Muscle layer of colon (tissue), 2 donors: Measurements from ENCODE around the gene RASA2.
"Not testable (repeated sequence)": the region's sequence is repeated elsewhere in the genome, so short reads cannot be mapped to it uniquely, and the experiment has no call there.

Experiments used
- H3K27ac ChIP-seq: one replicate; pipeline ENCODE4 v1.7.0; 2013; ENCODE audit warnings: low read depth, mild to moderate bottlenecking, low read length, moderate library complexity
- H3K27me3 ChIP-seq, 2 donors: one replicate each; pipeline ENCODE4 v1.7.0; 2013; ENCODE audit warnings: low read length in 2 of 2, mild to moderate bottlenecking in 2 of 2; ENCODE audit not compliant: insufficient read depth in 2 of 2, control insufficient read depth in 1 of 2
- H3K36me3 ChIP-seq: one replicate; pipeline ENCODE4 v1.7.0; 2013; ENCODE audit warnings: mild to moderate bottlenecking, low read length; ENCODE audit not compliant: insufficient read depth
- H3K4me1 ChIP-seq: one replicate; pipeline ENCODE4 v1.7.0; 2013; ENCODE audit warnings: mild to moderate bottlenecking, low read length; ENCODE audit not compliant: insufficient read depth
- H3K4me3 ChIP-seq, 2 donors: one replicate each; pipeline ENCODE4 v1.7.0; 2013; ENCODE audit warnings: low read length in 2 of 2, low read depth in 1 of 2, mild to moderate bottlenecking in 1 of 2, moderate library complexity in 1 of 2
- H3K9ac ChIP-seq: one replicate; pipeline ENCODE4 v1.7.0; 2013; ENCODE audit warnings: low read length
- H3K9me3 ChIP-seq: one replicate; pipeline ENCODE4 v1.7.0; 2013; ENCODE audit warnings: mild to moderate bottlenecking, low read length
- donor health status: abdominal sarcoma.
- donor health status: Adenocarcinoma of cecum.

The RASA2 gene

GRCh38 chr3:141484701-141485287 lies 2.0 kb upstream of the RASA2 start:
- no peaks in the 10 kb centered on the region for H3K27me3 ChIP-seq
- no peaks in the 10 kb centered on the region for H3K36me3 ChIP-seq
- no peak overlapping the region for H3K9ac ChIP-seq
- no peaks in the 10 kb centered on the region for H3K9me3 ChIP-seq
- H3K4me3 ChIP-seq, result no peak overlapping the region
- no peak overlapping the region for H3K27ac ChIP-seq
- H3K4me1 ChIP-seq, result peaks cover 21% of the 10 kb centered on the region

GRCh38 chr3:141485641-141486495 lies 959 bp upstream of the RASA2 start:
- peaks cover 21% of the 10 kb centered on the region for H3K4me1 ChIP-seq
- no peaks in the 10 kb centered on the region for H3K27me3 ChIP-seq
- H3K4me3 ChIP-seq, result peak overlapping the region in 1 of 2 donors; percentile 59
- H3K9me3 ChIP-seq, result no peaks in the 10 kb centered on the region
- no peaks in the 10 kb centered on the region for H3K36me3 ChIP-seq
- H3K27ac ChIP-seq, result peak overlapping the region; percentile 87
- no peak overlapping the region for H3K9ac ChIP-seq

GRCh38 chr3:141486496-141486745 lies 406 bp upstream of the RASA2 start:
- Histone ChIP-seq H3K9me3 (no peaks in the 10 kb centered on the region), H3K27ac (peak overlapping the region; percentile 87), H3K4me3 (peak overlapping the region; percentile 50 to 59), H3K9ac (no peak overlapping the region), H3K27me3 (no peaks in the 10 kb centered on the region), H3K4me1 (peaks cover 21% of the 10 kb centered on the region), H3K36me3 (no peaks in the 10 kb centered on the region)

- Histone ChIP-seq H3K36me3 (no peaks in the 10 kb centered on the region), H3K9ac (peak overlapping the region; percentile 54), H3K9me3 (no peaks in the 10 kb centered on the region), H3K4me3 (peak overlapping the region; percentile 74 to 87), H3K27me3 (no peaks in the 10 kb centered on the region), H3K27ac (peak overlapping the region; percentile 62), H3K4me1 (peaks cover 21% of the 10 kb centered on the region)
Measured at GRCh38 chr3:141487521-141488252, 860 bp downstream of the RASA2 start.

- Histone ChIP-seq H3K4me3 (no peak overlapping the region), H3K9me3 (no peaks in the 10 kb centered on the region), H3K27ac (no peak overlapping the region), H3K27me3 (no peaks in the 10 kb centered on the region), H3K36me3 (no peaks in the 10 kb centered on the region), H3K4me1 (peaks cover 21% of the 10 kb centered on the region), H3K9ac (no peak overlapping the region)
Measured at GRCh38 chr3:141489203-141489602, 2.4 kb downstream of the RASA2 start.

GRCh38 chr3:141491081-141491480 lies 4.3 kb downstream of the RASA2 start:
- Histone ChIP-seq H3K4me3 (no peak overlapping the region), H3K9ac (no peak overlapping the region), H3K9me3 (no peaks in the 10 kb centered on the region), H3K27me3 (no peaks in the 10 kb centered on the region), H3K27ac (no peak overlapping the region), H3K4me1 (peaks cover 16% of the 10 kb centered on the region), H3K36me3 (no peaks in the 10 kb centered on the region)

GRCh38 chr3:141491929-141492328 lies 5.1 kb downstream of the RASA2 start:
- H3K9ac ChIP-seq, result no peak overlapping the region
- no peak overlapping the region for H3K27ac ChIP-seq
- peaks cover 11% of the 10 kb centered on the region for H3K4me1 ChIP-seq
- H3K36me3 ChIP-seq, result no peaks in the 10 kb centered on the region
- no peaks in the 10 kb centered on the region for H3K27me3 ChIP-seq
- no peaks in the 10 kb centered on the region for H3K9me3 ChIP-seq
- H3K4me3 ChIP-seq, result no peak overlapping the region

GRCh38 chr3:141493184-141493583 lies 6.4 kb downstream of the RASA2 start:
- H3K9ac ChIP-seq, result no peak overlapping the region
- no peak overlapping the region for H3K4me3 ChIP-seq

GRCh38 chr3:141497589-141497988 lies 10.8 kb downstream of the RASA2 start:
- H3K4me3 ChIP-seq, H3K36me3 ChIP-seq, H3K27me3 ChIP-seq, H3K27ac ChIP-seq, H3K9me3 ChIP-seq, H3K4me1 ChIP-seq, H3K9ac ChIP-seq: not testable (repeated sequence)

More at GRCh38 chr3:141493184-141493583, 6.4 kb downstream of the RASA2 start:
- Histone ChIP-seq H3K9me3 (no peaks in the 10 kb centered on the region), H3K27ac (no peak overlapping the region), H3K27me3 (no peaks in the 10 kb centered on the region), H3K4me1 (peaks cover 8% of the 10 kb centered on the region), H3K36me3 (no peaks in the 10 kb centered on the region)

- Histone ChIP-seq H3K27ac (no peak overlapping the region), H3K4me3 (no peak overlapping the region), H3K4me1 (peaks cover 6% of the 10 kb centered on the region), H3K9ac (no peak overlapping the region), H3K27me3 (no peaks in the 10 kb centered on the region), H3K36me3 (no peaks in the 10 kb centered on the region), H3K9me3 (no peaks in the 10 kb centered on the region)
Measured at GRCh38 chr3:141498598-141499223, 11.9 kb downstream of the RASA2 start.

GRCh38 chr3:141499284-141499683 lies 12.5 kb downstream of the RASA2 start:
- Histone ChIP-seq H3K4me3 (no peak overlapping the region), H3K27ac (no peak overlapping the region), H3K9ac (no peak overlapping the region)

More at GRCh38 chr3:141499284-141499683, 12.5 kb downstream of the RASA2 start:
- no peaks in the 10 kb centered on the region for H3K9me3 ChIP-seq
- peaks cover 6% of the 10 kb centered on the region for H3K4me1 ChIP-seq
- H3K36me3 ChIP-seq, result no peaks in the 10 kb centered on the region
- H3K27me3 ChIP-seq, result no peaks in the 10 kb centered on the region
